ENCODE measurements around the gene NDUFB10.
"Not testable (repeated sequence)": the region's sequence is repeated elsewhere in the genome, so short reads cannot be mapped to it uniquely, and the experiment has no call there.

Gene NDUFB10

GRCh38 chr16:1947369-1947670, 12.0 kb upstream of the NDUFB10 start:
- DNase-seq: no peak

- no peak for DNase-seq
These were observed 9.8 kb upstream of the NDUFB10 start for GRCh38 chr16:1949507-1949906.

- no peak for DNase-seq
These were observed 9.3 kb upstream of the NDUFB10 start for GRCh38 chr16:1950047-1950446.

- no peak for DNase-seq
These were observed 8.8 kb upstream of the NDUFB10 start for GRCh38 chr16:1950559-1950958.

- no peak for DNase-seq
These were observed 5.6 kb upstream of the NDUFB10 start for GRCh38 chr16:1953734-1954133.

DNA sequence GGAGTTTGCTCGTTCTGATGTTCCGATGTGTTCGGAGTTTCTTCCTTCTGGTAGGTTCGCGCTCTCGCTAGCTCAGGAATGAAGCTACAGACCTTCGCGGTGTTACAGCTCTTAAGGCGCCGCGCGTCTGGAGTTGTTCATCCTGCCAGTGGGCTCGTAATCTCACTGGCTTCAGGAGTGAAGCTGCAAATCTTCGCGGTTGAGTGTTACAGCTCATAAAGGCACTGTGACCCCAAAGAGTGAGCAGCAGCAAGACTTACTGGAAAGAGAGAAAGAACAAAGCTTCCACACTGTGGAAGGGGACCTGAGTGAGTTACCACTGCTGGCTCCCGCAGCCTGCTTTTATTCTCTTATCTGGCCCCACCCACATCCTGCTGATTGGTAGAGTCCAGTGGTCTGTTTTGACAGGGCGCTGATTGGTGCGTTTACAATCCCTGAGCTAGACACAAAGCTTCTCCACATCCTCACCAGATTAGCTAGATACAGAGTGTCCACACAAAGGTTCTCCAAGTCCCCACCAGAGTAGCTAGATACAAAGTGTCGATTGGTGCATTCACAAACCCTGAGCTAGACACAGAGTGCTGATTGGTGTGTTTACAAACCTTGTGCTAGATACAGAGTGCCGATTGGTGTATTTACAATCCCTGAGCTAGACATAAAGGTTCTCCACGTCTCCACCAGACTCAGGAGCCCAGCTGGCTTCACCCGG, 1.8 kb upstream of the NDUFB10 start:
- DNase-seq: not testable (repeated sequence)

GRCh38 chr16:1958143-1958491, 1.2 kb upstream of the NDUFB10 start:
- not testable (repeated sequence) for DNase-seq

GRCh38 chr16:1958715-1959268, 546 bp upstream of the NDUFB10 start:
- no peak for DNase-seq

GRCh38 chr16:1960665-1961630, 1.6 kb downstream of the NDUFB10 start:
- DNase-seq: peak in 2 of 3 experiments; percentile 49 to 63

DNA sequence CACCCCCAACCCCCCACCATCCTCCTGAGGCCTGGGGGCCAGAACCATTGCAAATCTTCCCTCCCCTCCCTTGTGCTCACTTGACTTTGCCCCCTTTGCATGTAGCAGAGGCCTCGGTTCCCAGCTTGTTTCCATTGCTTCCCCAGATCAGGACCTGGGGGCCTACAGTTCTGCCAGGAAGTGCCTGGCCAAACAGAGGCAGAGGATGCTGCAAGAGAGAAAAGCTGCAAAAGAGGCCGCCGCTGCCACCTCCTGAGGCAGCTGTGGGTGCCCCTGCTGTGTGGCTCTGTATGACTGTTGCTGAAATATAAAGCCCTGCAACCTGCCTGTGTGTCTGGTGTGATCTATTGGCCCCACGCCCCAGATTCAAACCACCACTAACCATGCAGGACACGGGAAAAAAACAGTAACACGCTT, 2.3 kb downstream of the NDUFB10 start:
- DNase-seq: peak in 1 of 3 experiments; percentile 17

DNA sequence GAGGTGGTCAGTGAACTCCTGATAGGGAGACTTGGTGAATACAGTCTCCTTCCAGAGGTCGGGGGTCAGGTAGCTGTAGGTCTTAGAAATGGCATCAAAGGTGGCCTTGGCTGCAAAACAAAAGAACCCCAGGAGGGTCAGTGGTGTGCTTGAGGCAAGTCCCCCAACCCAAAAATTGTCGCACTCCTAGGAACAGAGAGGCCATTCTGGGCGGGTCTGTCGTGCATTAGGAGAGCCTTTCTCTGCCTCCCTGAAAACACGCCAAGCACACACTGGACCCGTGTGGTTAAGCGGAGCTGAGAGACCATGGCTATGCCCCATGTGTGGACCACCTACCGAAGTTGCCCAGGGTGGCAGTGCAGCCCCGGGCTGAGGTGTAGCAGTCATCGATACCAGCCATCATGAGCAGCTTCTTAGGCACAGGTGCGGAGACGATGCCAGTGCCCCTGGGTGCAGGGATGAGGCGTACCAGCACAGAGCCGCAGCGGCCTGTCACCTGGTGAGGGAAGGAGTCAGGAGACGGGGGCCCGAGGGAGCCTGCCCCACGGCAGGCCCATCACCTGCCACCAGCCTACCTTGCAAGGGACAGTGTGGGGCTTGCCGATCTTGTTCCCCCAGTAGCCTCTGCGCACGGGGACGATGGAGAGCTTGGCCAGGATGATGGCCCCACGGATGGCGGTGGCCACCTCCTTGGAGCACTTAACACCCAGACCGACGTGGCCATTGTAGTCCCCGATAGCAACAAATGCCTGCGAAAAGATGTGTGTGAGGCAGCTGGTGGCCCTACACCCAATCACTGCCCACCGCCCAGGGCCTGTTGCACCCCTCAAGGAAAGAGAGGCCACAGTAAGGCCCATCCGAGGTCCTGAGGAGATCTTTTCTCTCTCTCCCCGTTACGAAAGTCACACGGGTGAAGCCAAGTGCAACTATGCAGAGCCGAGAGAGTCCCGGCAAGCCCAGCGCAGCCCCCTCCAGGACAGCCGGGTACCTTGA, 3.1 kb downstream of the NDUFB10 start:
- DNase-seq: not testable (repeated sequence)

DNA sequence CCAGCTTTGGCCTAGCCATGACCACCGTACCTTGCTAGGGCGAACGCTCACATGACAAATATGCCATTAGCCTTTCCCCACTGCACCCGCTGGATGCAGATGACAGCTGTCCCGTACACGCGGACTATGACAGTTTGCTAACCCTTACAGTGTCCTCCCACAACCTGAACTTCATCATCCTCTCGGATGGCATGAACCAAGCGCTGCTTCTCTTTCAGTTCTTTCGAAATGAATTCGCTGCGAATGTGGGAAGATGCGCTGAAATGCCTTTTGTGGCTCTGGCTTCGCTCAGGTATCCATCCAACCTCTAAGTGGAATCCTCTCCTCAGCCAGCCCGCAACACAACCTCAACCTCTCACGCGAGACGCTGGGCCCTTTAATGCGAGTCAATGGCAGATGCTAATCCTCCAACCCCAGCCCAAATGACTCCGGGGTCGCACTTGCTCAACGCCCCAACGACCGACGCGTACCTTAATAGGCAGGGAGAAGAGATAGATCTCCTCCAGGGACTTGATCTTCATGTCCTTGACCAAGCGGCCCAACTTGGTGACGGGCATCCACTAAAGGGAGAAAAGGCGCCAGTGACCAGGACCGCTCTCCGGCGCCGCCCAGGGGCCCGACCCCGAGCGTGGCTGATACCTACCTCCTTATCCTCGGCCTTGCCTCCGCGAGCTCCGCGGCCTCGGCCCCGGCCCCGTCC, 4.6 kb downstream of the NDUFB10 start:
- DNase-seq: peak in 2 of 3 experiments; percentile 55 to 76

DNA sequence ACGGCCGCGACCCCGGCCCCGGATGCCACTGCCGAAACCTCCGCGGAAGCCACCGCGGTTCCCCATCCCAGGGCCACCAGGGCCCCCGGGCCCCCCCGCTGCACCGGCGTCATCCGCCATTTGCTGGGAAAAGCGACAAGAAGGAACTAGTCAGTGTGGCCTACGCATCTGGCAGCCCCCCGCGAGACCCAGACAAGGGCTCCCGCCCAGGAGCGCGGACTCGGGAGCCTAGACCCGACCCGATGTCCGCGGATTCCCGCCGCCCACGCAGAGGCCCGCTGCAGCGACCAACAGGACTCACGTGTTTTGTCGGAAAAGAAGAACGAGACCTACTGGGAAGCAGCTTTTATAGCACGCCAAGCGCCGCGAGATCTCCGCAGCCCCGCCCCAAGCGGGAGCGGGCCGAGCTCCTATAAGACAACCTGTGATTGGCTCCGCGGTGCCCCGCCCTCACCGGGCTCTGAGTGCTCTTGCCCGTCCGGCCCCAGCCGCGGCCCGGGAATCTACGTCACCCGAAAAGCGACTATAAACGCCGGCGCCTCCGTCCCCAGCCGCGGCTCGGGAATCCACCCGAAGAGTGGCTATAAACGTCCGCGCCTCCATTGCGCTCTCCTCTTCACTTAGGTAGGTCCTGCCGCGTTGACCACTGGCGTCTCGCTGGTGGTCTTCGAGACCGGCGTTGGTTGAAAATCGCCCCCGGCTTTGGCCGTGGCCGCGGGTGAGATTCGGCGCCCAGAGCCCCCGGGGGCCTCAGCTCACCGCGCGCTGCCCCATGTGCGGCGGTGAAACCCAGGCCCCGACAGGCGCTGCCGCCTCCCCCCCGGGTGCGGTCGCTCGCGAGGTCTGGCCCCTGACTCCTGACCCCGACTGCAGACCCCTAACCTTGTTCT, 5.4 kb downstream of the NDUFB10 start, which contains the start of gene RPS2:
TSS of gene RPS2 (minus strand) at position 321 of the 890 bp plus-strand sequence. CDS start at position 120, 201 bp downstream.
- DNase-seq: peak; percentile 97 to 100 (median 99)

DNA sequence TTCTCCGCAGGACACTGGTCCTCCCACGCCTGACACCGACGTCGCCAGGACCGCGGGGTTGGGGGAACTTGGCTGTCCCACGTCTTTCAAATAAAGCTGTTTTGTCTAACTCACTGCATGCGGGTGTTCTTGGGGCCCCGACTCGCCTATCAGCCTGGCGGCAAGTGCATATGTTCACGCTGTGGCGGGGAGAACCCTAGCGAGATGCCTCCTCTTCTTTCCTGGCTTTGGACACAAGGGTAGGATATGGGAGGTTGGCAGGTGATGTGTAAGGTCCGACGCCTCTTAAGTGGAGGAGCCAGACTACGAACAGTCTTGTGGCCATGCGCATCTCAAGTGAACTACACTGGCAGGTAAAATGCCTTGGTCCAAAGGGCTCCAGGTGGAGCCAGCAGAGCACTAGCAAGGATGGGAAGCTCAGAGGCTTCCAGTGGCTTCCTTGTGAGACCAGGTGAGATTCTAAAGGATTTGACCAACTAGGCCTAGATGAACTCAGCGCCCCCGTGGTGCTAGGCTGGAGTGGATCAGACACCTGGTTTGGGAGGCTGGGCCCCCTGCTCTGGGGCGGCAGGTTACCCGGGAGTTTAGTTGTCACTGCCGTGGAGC, 6.2 kb downstream of the NDUFB10 start:
- peak in 1 of 3 experiments; percentile 45 for DNase-seq

- DNase-seq: no peak
These were observed 7.1 kb downstream of the NDUFB10 start, which contains the start of gene RNF151 for GRCh38 chr16:1966460-1966859. Gene RNF151 (plus strand): TSS chr16:1966856. CDS start chr16:1966882, 26 bp downstream.

GRCh38 chr16:1968146-1968953, 9.0 kb downstream of the NDUFB10 start:
- no peak for DNase-seq

GRCh38 chr16:1971796-1972489, 12.6 kb downstream of the NDUFB10 start, which contains the start of gene TBL3:
Gene TBL3 (plus strand): TSS chr16:1972053. CDS start chr16:1972165, 112 bp downstream.
- peak; percentile 94 to 99 (median 96) for DNase-seq

DNA sequence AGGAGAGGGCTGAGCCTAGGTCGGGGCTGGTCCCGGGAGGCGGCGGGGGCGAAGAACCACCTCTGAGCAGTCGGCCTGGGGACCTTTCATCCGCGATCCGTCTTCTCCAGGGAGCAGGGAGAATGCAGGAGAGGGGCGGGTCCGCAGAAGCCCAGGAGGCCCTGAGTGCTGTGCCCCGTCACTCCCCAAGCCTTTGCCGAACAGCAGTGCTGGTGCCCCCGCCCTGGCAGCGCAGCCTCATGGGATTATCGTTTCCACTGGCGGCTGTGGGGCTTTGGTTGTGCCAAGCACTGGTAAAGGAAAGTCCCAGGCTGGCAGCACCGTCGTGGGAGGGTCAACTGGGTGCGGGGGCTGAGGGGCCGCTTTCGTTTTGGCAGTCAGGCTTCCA, 13.1 kb downstream of the NDUFB10 start:
- DNase-seq: peak in 1 of 3 experiments; percentile 28

Data from NCI-H1417 (cell line).